T-cell (primary cell): ENCODE results near the gene SMCHD1. TPM values are rescaled to one million over a fixed set of nuclear protein-coding genes. Genes with fewer than 3 reads are reported as not detected.

Experiments
- ATAC-seq, 4 experiments: fragments of 200-7000 bp in 3 of 4; fragments of 150-1000 bp in 1 of 4; cut with Tn5 transposase; replicated peaks in 1 of 4; 1 replicate in 3 of 4; 2 replicates in 1 of 4; pipeline ENCODE4 v1.10.0; 2021; ENCODE audit warnings: moderate library complexity in 3 of 4, mild to moderate bottlenecking in 2 of 4, moderate number of reproducible peaks in 1 of 4
- CTCF ChIA-PET, 2 donors: fragments of 300-600 bp; sonication (Branson Sonifier 250); formaldehyde crosslinking; loops; one replicate each; lab custom pipeline; 2022; ENCODE audit warnings: antibody characterized with exemption in 2 of 2; lab: Charles Lee
- POLR2A ChIA-PET, 2 donors: fragments of 300-600 bp; sonication (Branson Sonifier 250); formaldehyde crosslinking; loops; one replicate each; lab custom pipeline; 2022; ENCODE audit warnings: antibody characterized with exemption in 2 of 2; lab: Charles Lee
- DNase-seq, 35 experiments: peaks; one replicate each; pipeline versions ENCODE4 v3.0.0 to v3.0.0-alpha.2; 2013 to 2023
- H3K27ac ChIP-seq: one replicate; pipeline ENCODE4 v1.5.1; 2013; ENCODE audit warnings: low read length
- H3K27me3 ChIP-seq, 2 experiments: replicated peaks in 1 of 2; 1 replicate in 1 of 2; 2 replicates in 1 of 2; pipeline versions ENCODE4 v1.6.1 to v1.7.0; 2013; ENCODE audit warnings: low read length in 1 of 2, mixed read lengths in 1 of 2; ENCODE audit not compliant: control insufficient read depth in 2 of 2, insufficient read depth in 2 of 2; ENCODE audit errors: extremely low read depth in 1 of 2
- H3K36me3 ChIP-seq, 2 donors: 1 replicate in 1 of 2; 2 replicates in 1 of 2; pipeline versions ENCODE4 v1.6.1 to v1.7.0; 2013; ENCODE audit warnings: low read length in 1 of 2; ENCODE audit not compliant: control insufficient read depth in 2 of 2, insufficient read depth in 1 of 2; ENCODE audit errors: extremely low read depth in 1 of 2
- H3K4me1 ChIP-seq, 2 experiments: 1 replicate in 1 of 2; 2 replicates in 1 of 2; pipeline versions ENCODE4 v1.6.1 to v1.7.0; 2013; ENCODE audit warnings: low read length in 2 of 2, mixed read lengths in 1 of 2; ENCODE audit not compliant: insufficient read depth in 2 of 2, control insufficient read depth in 1 of 2; ENCODE audit errors: extremely low read depth in 1 of 2
- H3K4me3 ChIP-seq, 2 donors: 1 replicate in 1 of 2; 2 replicates in 1 of 2; pipeline versions ENCODE4 v1.5.1 to v1.7.0; 2013; ENCODE audit warnings: mild to moderate bottlenecking in 2 of 2, low read length in 1 of 2, moderate library complexity in 1 of 2; ENCODE audit not compliant: control insufficient read depth in 1 of 2; ENCODE audit errors: extremely low read depth in 1 of 2
- H3K9me3 ChIP-seq: 2 replicates; pipeline ENCODE4 v1.7.0; 2013
- H3K27ac Mint-ChIP-seq, 2 donors: one replicate each; pipeline ENCODE4 v1.8.0; 2020 to 2021; ENCODE audit warnings: mild to moderate bottlenecking in 2 of 2, mixed read lengths in 2 of 2
- H3K27me3 Mint-ChIP-seq, 2 donors: one replicate each; pipeline ENCODE4 v1.8.0; 2021 to 2022; ENCODE audit warnings: mixed read lengths in 2 of 2
- H3K36me3 Mint-ChIP-seq: one replicate; pipeline ENCODE4 v1.8.0; 2021; ENCODE audit warnings: mixed read lengths
- H3K4me1 Mint-ChIP-seq, 3 donors: one replicate each; pipeline ENCODE4 v1.8.0; 2020 to 2022; ENCODE audit warnings: mixed read lengths in 3 of 3, mild to moderate bottlenecking in 1 of 3
- H3K4me3 Mint-ChIP-seq, 3 donors: one replicate each; pipeline ENCODE4 v1.8.0; 2020 to 2022; ENCODE audit warnings: mild to moderate bottlenecking in 3 of 3, mixed read lengths in 3 of 3, moderate library complexity in 3 of 3
- H3K9me3 Mint-ChIP-seq, 3 donors: one replicate each; pipeline ENCODE4 v1.8.0; 2020 to 2022; ENCODE audit warnings: mixed read lengths in 3 of 3
- WGBS: methylation state at CpG from one replicate; pipeline ENCODE4 v1.1.5; 2013; ENCODE audit warnings: missing lambda C conversion rate; ENCODE audit not compliant: insufficient coverage; 5-methylcytosine and 5-hydroxymethylcytosine counted together
- total RNA-seq, 35 experiments: library from RNA in 6 of 35; stranded (reverse) in 6 of 35; fragments of 120-200 nt in 1 of 35; gene quantifications; one replicate each; pipeline versions ENCODE4 v1.2.1 to v1.2.4 and lab custom pipeline; 2013 to 2026

SMCHD1 gene
- total RNA-seq, 5 donors from 2014 or later (not counting 1 experiment from before 2014, with no cell fraction given): 179 to 423 (median 206) TPM

GRCh38 chr18:2758309-2758708 lies 102.8 kb downstream of the SMCHD1 start:
- H3K4me3 Mint-ChIP-seq: no peak overlapping the region
- POLR2A ChIA-PET: no interaction called here
- no peak overlapping the region for H3K27ac ChIP-seq
- H3K27me3 ChIP-seq: no peaks in the 10 kb centered on the region
- peaks cover 39% of the 10 kb centered on the region for H3K36me3 Mint-ChIP-seq
- CTCF ChIA-PET: no interaction called here
- H3K4me1 ChIP-seq: no peaks in the 10 kb centered on the region
- no peak for ATAC-seq
- no peak overlapping the region for H3K4me3 ChIP-seq
- H3K4me1 Mint-ChIP-seq: peaks cover 12 to 31% (median 28%) of the 10 kb centered on the region in 3 donors
- no peaks in the 10 kb centered on the region for H3K9me3 ChIP-seq
- no CpG with 5 or more reads among the region's 1 CpG for WGBS
- H3K27me3 Mint-ChIP-seq: no peaks in the 10 kb centered on the region
- H3K27ac Mint-ChIP-seq: peak overlapping the region; percentile 32 to 40
- H3K36me3 ChIP-seq: peaks cover 11 to 50% of the 10 kb centered on the region in 2 donors
- no peak for DNase-seq
- no peaks in the 10 kb centered on the region for H3K9me3 Mint-ChIP-seq

GRCh38 chr18:2774669-2775068 lies 119.1 kb downstream of the SMCHD1 start:
- Histone ChIP-seq H3K36me3 (peaks cover 9 to 89% of the 10 kb centered on the region in 2 donors), H3K4me1 (no peaks in the 10 kb centered on the region), H3K4me3 (no peak overlapping the region), H3K27me3 (no peaks in the 10 kb centered on the region), H3K27ac (no peak overlapping the region), H3K9me3 (no peaks in the 10 kb centered on the region)
- no peak overlapping the region for H3K4me3 Mint-ChIP-seq
- POLR2A ChIA-PET: interaction anchor here (0.6 to 0.7 kb wide), 6 partner anchors 40 to 311 kb away, joined by 3 to 9 read pairs (median 4); no protein-coding TSS in a partner anchor
- H3K27me3 Mint-ChIP-seq: no peaks in the 10 kb centered on the region
- WGBS: no CpG with 5 or more reads among the region's 2 CpGs
- DNase-seq (no peak), ATAC-seq (no peak)
- CTCF ChIA-PET: no interaction called here
- no peaks in the 10 kb centered on the region for H3K9me3 Mint-ChIP-seq
- H3K27ac Mint-ChIP-seq: peak overlapping the region in 1 of 2 donors; percentile 77
- peaks cover 48% of the 10 kb centered on the region for H3K36me3 Mint-ChIP-seq
- H3K4me1 Mint-ChIP-seq: peaks cover 0 to 6% (median 2%) of the 10 kb centered on the region in 3 donors

GRCh38 chr18:2776601-2777000 lies 121.1 kb downstream of the SMCHD1 start:
- Mint-ChIP-seq H3K36me3 (peaks cover 50% of the 10 kb centered on the region), H3K4me3 (no peak overlapping the region), H3K9me3 (no peaks in the 10 kb centered on the region), H3K27me3 (no peaks in the 10 kb centered on the region), H3K4me1 (peaks cover 2 to 8% (median 6%) of the 10 kb centered on the region in 3 donors), H3K27ac (no peak overlapping the region)
- Histone ChIP-seq H3K4me1 (no peaks in the 10 kb centered on the region), H3K4me3 (no peak overlapping the region), H3K27me3 (no peaks in the 10 kb centered on the region), H3K9me3 (no peaks in the 10 kb centered on the region), H3K36me3 (peaks cover 4 to 86% of the 10 kb centered on the region in 2 donors), H3K27ac (no peak overlapping the region)
- no CpG with 5 or more reads among the region's 3 CpGs for WGBS
- ChIA-PET CTCF (no interaction called here), POLR2A (interaction anchor here in 1 of 2 donors (0.6 to 0.7 kb wide), 2 partner anchors 89 to 313 kb away, joined by 3 to 5 read pairs; no protein-coding TSS in a partner anchor)
- DNase-seq: no peak
- ATAC-seq: no peak

DNA sequence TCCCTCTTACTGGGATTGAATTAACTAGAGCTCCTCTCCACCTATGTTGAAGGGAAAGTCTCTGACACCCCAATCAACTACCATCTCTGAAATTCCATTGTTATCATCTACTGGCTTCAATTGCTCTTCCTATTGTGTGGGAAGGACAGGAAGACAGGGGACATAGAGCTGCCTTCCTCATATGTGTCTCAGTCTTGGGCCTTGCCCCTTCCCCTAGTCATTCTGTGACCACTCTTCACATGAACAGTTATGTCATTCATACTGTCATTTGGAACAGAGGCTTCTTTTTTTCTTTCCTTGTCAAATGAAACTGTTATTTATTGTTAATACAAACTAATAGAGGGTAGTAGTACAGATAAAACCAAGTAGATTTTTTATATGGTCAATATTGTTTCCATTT lies 121.7 kb downstream of the SMCHD1 start:
- DNase-seq: no peak
- no peak for ATAC-seq
- Histone ChIP-seq H3K4me1 (no peaks in the 10 kb centered on the region), H3K36me3 (peaks cover 4 to 81% of the 10 kb centered on the region in 2 donors), H3K27ac (no peak overlapping the region), H3K27me3 (no peaks in the 10 kb centered on the region), H3K4me3 (no peak overlapping the region), H3K9me3 (no peaks in the 10 kb centered on the region)
- Mint-ChIP-seq H3K9me3 (no peaks in the 10 kb centered on the region), H3K4me1 (peaks cover 2 to 8% (median 6%) of the 10 kb centered on the region in 3 donors), H3K4me3 (no peak overlapping the region), H3K27me3 (no peaks in the 10 kb centered on the region), H3K36me3 (peaks cover 53% of the 10 kb centered on the region), H3K27ac (no peak overlapping the region)
- CTCF ChIA-PET: interaction anchor here in 1 of 2 donors (0.6 kb wide), 2 partner anchors 352 to 384 kb away, joined by 3 read pairs; no protein-coding TSS in a partner anchor
- POLR2A ChIA-PET: interaction anchor here in 1 of 2 donors (0.6 to 0.7 kb wide), 2 partner anchors 70 to 90 kb away, joined by 3 read pairs; no protein-coding TSS in a partner anchor

DNA sequence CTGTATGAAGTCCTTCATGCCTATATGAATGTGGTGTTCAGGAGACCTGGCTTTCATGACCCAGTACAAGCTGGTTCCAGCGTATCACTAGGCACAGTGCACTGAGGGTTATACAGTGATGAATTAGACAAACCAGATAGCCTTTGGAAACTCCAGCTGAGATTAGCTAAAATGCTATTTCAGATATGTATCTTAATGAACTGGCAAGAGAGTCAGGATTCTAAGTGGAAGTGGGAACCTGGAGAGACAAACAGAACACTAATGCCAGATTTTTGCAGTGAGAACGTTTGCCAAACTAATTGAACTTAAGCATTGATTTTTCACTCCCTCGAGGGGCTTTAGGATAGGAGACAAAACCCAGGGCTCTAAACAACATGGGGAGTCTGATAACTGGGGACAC lies 125.2 kb downstream of the SMCHD1 start:
- peak overlapping the region in 1 of 2 donors; percentile 47 for H3K27ac Mint-ChIP-seq
- H3K36me3 ChIP-seq: peaks cover 4 to 76% of the 10 kb centered on the region in 2 donors

DNA sequence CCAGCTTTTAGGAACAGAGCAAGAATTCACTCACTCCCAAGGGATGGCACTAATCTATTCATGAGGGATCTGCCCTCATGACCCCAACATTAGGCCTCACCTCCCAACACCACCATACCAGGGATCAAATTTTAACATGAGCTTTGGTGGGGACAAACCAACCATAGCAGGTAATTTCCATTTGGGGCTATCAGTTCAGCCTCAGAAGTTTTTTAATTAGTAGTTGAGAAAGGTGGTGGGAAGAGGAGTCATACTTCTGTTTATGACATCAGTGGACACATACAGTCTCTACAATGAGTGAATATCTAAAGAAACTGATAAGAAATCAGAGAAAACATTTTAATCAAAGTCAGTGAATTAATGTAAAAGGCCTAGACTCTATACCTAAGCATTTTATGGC lies 131.7 kb downstream of the SMCHD1 start:
- H3K9me3 ChIP-seq: no peaks in the 10 kb centered on the region
- no peak for ATAC-seq
- Mint-ChIP-seq H3K27ac (peak overlapping the region; percentile 1 to 22), H3K4me1 (peaks cover 4 to 10% (median 9%) of the 10 kb centered on the region in 3 donors), H3K36me3 (peaks cover 39% of the 10 kb centered on the region), H3K9me3 (no peaks in the 10 kb centered on the region), H3K4me3 (no peak overlapping the region), H3K27me3 (no peaks in the 10 kb centered on the region)
- ChIA-PET POLR2A (interaction anchor here (0.6 kb wide), 2 partner anchors 436 to 463 kb away, joined by 3 to 4 read pairs; no protein-coding TSS in a partner anchor), CTCF (no interaction called here)
- H3K27me3 ChIP-seq: no peaks in the 10 kb centered on the region
- H3K4me3 ChIP-seq: no peak overlapping the region
- DNase-seq: no peak
- H3K27ac ChIP-seq: no peak overlapping the region
- H3K36me3 ChIP-seq: peaks cover 4 to 78% of the 10 kb centered on the region in 2 donors
- no peaks in the 10 kb centered on the region for H3K4me1 ChIP-seq

More for the DNA sequence above, 125.2 kb downstream of the SMCHD1 start:
- no peaks in the 10 kb centered on the region for H3K9me3 Mint-ChIP-seq
- H3K4me1 Mint-ChIP-seq: peaks cover 7 to 8% (median 7%) of the 10 kb centered on the region in 3 donors
- ChIA-PET CTCF (no interaction called here), POLR2A (interaction anchor here (0.6 to 1.1 kb wide), 5 partner anchors 43 to 96 kb away, joined by 4 to 10 read pairs (median 6); no protein-coding TSS in a partner anchor)
- H3K36me3 Mint-ChIP-seq: peaks cover 50% of the 10 kb centered on the region
- no peak overlapping the region for H3K4me3 ChIP-seq
- H3K27me3 Mint-ChIP-seq: no peaks in the 10 kb centered on the region
- no peaks in the 10 kb centered on the region for H3K4me1 ChIP-seq
- 100% methylated on average over 1 of the region's 3 CpGs for WGBS
- H3K9me3 ChIP-seq: no peaks in the 10 kb centered on the region
- no peak overlapping the region for H3K27ac ChIP-seq
- H3K4me3 Mint-ChIP-seq: no peak overlapping the region
- no peak for ATAC-seq
- DNase-seq: no peak
- no peaks in the 10 kb centered on the region for H3K27me3 ChIP-seq
